Jurkat, Clone E6-1 (cell line): Measurements from ENCODE around the gene TNFAIP3.
"Not testable (repeated sequence)": the region's sequence is repeated elsewhere in the genome, so short reads cannot be mapped to it uniquely, and the experiment has no call there.

Experiments used
- DNase-seq: peaks from one replicate; pipeline ENCODE4 v3.0.0-alpha.2; 2011; ENCODE audit warnings: low read depth, low spot score
- H3K4me3 ChIP-seq: 2 replicates; pipeline ENCODE4 v1.5.1; 2011; ENCODE audit warnings: mild to moderate bottlenecking, low read length, control low read depth, moderate library complexity

The TNFAIP3 gene

GRCh38 chr6:137840252-137840651 lies 26.8 kb upstream of the TNFAIP3 start:
- DNase-seq = no peak
- no peak overlapping the region for H3K4me3 ChIP-seq

DNA sequence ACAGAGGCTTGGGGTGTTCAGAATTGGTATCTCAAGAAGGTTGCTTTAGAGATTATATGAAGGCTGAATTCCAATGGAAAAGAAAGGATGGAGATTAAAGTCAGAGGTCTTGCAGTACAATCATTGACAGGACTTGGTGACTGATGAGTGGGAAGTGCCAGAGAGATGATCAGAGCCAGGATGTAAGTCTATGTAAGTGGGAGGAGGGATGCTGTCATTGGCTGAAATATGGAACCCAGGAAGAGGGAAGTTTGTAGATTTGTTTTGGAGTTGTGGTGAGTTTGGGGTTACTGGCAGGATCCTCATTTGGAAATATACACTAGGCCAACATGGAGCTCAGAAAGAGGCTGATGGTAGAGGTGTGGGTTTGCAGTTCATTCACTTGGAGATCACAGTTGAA lies 23.8 kb upstream of the TNFAIP3 start:
- no peak overlapping the region for H3K4me3 ChIP-seq
- DNase-seq = no peak

DNA sequence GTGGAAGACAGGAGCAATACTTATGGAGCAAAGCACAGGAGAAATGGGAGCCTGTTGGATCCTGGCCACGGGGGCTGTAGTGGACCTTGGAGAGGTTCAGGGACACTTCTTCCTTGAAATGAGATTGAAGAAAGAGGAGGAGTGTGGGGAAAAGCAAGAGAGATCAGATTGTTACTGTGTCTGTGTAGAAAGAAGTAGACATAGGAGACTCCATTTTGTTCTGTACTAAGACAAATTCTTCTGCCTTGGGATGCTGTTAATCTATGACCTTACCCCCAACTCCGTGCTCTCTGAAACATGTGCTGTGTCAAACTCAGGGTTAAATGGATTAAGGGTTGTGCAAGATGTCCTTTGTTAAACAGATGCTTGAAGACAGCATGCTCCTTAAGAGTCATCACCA lies 22.7 kb upstream of the TNFAIP3 start:
- not testable (repeated sequence) for DNase-seq, H3K4me3 ChIP-seq

GRCh38 chr6:137844773-137845172 lies 22.3 kb upstream of the TNFAIP3 start:
- DNase-seq, H3K4me3 ChIP-seq: not testable (repeated sequence)

DNA sequence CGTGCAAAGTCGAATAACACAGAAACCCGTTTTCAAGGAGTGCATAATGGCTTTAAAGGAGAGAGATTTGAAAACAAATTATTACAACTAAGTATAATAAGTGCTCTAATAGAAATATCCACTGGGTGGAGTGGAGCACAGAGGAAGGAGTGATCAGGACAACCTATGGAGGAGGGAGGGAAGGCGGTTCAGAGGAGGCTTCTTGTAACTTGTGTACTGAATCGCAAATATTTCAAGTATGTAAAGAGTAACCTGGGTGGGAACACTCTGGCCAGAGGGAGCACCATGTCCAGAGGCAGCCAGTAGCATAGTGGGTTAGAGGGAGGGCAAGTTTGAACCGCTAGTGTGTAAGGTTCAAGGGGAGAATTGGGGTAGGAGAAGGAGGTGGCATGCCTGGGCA lies 21.6 kb upstream of the TNFAIP3 start:
- DNase-seq = no peak
- no peak overlapping the region for H3K4me3 ChIP-seq

DNA sequence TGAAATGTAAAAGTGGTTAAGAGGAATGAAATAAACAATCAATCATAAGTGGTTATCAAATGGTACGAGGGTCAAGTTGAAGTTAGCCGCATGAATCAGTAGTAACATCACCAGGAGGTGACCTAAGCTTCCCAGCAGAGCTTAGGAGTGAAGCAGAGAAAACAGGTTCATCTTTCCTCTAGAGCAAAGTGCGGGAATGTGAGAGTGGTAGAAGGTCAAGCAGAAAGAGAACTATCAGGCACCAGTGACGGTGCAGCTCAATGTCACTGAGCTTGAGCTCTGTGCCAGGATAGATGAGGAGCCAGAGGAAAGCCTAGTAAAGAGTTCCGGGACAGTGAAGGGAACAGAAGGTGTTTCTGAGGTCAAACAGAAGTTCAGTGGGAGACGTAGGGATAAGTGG lies 20.8 kb upstream of the TNFAIP3 start:
- no peak overlapping the region for H3K4me3 ChIP-seq
- no peak for DNase-seq

DNA sequence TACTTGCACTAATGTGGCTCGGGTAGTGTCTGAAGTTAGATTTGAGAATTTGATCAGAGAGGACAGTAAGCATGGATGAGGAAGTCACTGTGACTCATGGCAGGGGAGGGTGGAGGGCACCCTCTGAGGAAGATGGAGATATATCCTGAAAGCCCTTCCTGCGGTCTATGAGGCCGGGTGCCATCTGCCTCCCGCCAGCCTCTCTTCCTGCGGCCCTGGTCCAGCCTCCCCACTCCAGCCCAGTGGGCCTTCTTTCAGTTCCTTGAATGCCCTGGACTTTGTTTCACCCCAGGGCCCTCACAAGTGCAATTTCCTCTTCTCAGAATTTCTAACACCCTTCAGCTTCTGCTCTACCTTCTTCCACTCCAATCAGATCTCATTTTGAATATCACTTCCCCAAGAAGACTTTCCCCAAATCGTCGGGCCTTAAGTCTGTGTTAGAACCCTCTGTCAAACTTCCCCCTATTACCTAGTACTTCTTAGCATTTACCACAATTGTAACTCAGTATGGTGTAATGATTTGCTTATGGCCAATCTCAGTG lies 20.2 kb upstream of the TNFAIP3 start:
- no peak for DNase-seq

DNA sequence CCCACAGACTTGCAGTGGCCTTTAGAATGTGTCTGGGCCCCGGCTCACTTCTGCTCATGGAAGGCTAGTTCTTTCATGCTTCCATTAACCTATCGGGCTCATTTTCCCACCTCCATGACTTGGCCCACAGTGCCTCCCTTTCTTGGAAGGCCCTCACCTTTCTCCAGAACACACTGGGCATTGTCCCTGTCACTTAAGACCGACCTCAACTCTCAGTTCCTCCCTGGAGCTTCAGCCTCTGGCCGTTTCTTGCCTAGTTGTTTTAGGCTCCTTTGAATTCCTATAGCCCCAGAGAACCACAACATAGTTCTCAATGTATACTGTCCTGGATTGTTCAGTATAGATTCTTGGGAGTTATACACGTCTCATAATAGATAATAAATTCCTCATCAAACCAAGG lies 19.3 kb upstream of the TNFAIP3 start:
- DNase-seq = no peak
- H3K4me3 ChIP-seq = no peak overlapping the region

More for the DNA sequence above, 20.2 kb upstream of the TNFAIP3 start:
- no peak overlapping the region for H3K4me3 ChIP-seq

DNA sequence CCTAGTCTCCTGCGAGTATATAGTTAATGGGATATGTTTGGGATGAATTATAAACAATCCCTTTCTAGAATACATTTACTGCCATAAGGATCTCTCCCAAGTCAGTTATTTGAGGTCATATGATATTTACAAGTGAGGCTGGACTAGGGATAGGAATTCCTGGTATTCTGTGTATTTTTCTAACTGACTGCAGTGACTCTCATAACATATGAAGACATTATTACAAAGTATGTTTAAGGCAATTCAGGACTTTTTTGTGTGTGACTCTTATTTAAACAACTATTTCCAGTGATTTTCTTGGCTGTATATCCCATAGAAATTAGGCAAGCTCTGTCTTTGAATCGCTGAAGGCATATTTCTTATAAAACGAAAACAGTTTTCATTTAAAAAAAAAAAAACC lies 18.4 kb upstream of the TNFAIP3 start:
- DNase-seq = no peak
- H3K4me3 ChIP-seq = no peak overlapping the region

DNA sequence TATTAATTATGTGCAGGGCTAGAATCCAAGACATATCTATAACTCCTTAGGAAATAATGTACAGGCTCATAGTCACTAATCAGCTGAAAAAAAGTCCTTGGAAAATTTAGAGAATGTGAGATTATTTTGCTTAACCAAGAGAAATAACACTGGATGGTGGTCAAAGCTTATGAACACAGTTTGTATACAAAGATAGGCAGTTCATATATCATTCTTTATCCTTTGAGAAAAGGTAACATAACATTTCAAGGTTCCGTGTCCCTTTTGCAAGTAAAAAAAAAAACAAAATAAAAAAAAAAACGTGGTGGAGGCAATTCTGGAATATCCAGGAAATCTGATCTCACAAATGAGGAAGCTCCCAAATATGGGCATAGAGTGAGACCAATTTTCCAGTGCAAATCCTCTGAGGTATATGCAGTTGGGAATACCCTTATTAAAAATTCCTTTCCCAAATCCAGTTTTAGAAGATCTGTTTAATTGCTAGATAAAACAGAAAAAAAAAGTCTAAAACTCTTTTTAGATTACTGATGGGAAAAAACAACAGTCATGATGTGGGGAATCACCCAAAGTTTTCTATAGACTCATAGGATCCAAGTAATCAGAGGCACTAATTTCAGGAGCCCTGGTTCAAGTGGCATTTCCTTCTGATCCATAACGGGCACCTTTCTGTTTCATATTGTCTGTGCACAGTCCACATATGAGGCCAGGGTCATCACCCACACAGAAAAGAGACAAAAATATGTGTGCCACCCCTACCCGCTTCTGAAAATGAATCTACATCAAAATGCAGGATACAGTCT lies 17.7 kb upstream of the TNFAIP3 start:
- DNase-seq = no peak
- no peak overlapping the region for H3K4me3 ChIP-seq

DNA sequence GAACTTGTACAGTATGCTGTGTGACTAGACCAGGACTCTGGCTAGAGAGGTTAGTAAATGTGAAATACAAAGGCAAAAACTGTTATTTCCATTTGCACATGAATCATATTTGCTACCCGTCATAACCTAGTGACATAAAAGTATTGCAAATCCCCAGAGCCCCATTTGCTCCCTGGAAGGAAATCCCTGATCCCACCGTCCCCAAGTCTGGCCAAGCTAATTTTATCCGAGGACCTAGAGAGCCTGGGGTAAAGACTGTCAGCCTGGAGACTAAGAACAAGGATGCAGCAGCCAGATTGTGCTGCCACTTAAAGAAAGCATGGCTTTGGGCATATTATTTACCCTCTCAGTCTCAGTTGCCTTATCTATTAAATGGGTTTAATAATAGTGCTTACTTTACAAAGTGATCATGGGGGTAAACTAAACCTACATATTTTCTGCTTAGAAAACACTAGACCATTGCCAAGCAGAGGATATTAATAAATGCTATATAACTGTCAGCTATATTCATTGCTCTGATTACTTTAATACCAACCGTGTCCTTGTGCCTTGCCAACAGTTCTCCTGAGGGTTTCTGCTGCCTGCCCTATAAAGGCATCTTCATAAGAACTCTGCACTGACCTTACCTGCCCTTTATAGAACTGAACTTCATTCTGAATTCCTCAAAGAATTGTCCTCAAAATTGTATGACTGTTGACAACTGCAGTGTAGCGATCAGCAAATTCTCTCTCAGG lies 16.9 kb upstream of the TNFAIP3 start:
- no peak for DNase-seq
- no peak overlapping the region for H3K4me3 ChIP-seq

DNA sequence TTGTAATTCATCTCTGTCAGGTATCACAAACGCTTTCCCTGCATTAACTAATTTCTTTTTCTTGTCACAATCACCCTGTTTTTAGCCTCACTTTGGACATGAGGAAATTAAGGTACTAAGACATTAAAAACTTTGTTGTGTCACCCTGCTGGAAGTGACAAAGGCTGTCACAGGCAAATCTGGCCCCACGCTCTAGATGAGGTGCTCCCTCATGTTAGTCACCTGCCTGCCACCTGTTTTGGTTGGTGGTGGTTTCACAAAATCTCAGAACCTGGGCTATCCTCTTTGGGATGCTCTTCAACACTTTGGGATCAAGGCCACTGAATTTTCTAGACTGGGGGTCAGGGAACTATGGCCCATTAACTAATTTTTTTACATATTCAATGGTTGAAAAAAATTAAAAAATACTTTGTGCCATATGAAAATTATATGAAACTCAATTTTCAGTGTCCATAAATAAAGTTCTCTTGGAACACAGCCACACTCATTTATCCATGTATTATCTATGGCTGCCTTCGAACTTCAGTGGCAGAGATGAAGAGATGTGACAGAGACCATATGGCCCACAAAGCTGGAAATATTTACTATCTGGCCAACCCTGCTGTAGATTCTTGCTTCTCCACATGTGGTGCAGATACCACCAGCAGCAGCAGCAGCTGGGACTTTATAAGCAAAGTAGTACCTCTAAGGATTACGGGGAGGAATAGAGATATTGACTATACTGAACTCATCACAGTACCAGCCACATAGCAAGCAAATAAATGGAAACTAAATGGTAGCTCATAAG lies 16.1 kb upstream of the TNFAIP3 start:
- DNase-seq = no peak
- H3K4me3 ChIP-seq = no peak overlapping the region

GRCh38 chr6:137851669-137852068 lies 15.4 kb upstream of the TNFAIP3 start:
- DNase-seq = no peak
- H3K4me3 ChIP-seq = no peak overlapping the region

DNA sequence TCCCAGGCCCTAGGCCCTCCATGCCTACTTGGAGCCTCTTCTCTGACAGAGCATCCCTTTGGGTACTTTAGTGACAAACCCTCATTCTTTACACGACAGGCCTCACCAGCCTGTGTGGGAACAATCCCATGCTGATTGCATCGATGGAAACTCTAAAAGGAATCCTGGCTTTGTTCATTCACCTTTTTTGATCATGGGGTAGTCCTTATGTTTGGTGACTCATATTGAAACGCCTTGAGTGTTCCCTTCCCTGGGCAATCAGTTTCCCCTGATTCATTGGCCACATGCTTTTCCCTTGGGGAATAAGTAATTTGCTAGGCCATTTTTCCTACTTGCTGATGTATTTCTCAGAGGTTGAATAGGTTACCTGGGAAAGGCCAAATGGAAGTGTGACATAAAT lies 14.7 kb upstream of the TNFAIP3 start:
- H3K4me3 ChIP-seq = no peak overlapping the region
- DNase-seq = no peak

- no peak overlapping the region for H3K4me3 ChIP-seq
These were observed 14.2 kb upstream of the TNFAIP3 start for GRCh38 chr6:137852811-137853210.

DNA sequence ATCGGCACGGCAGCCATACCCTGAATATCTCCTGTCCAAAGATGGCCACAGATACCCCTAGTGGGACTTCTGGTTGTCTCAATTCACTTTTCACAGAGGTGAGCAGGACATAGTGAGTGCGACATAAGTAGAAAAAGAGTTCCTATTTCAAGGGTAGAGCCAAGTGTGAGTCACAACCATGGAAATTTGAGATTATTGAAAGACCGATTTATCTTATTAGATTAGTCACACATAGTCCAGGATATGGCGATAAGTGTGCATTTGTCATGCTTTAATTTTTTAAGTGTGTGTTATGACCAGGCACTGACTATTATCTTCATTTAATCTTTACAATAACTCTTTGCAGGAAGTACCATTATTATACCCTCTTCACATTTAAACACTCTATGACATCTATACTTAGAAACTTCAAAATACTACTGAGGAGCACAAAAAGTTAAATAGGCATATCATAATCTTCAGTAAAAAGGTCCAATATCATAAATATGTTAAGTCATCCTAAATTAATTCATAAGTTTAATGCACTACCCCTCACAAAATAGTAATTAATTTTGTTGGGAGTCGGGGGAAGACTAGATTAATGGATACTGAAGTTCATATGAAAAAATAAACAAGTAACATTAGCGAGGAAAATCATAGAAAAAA lies 13.4 kb upstream of the TNFAIP3 start:
- H3K4me3 ChIP-seq = no peak overlapping the region
- no peak for DNase-seq

More at GRCh38 chr6:137852811-137853210, 14.2 kb upstream of the TNFAIP3 start:
- DNase-seq = no peak

DNA sequence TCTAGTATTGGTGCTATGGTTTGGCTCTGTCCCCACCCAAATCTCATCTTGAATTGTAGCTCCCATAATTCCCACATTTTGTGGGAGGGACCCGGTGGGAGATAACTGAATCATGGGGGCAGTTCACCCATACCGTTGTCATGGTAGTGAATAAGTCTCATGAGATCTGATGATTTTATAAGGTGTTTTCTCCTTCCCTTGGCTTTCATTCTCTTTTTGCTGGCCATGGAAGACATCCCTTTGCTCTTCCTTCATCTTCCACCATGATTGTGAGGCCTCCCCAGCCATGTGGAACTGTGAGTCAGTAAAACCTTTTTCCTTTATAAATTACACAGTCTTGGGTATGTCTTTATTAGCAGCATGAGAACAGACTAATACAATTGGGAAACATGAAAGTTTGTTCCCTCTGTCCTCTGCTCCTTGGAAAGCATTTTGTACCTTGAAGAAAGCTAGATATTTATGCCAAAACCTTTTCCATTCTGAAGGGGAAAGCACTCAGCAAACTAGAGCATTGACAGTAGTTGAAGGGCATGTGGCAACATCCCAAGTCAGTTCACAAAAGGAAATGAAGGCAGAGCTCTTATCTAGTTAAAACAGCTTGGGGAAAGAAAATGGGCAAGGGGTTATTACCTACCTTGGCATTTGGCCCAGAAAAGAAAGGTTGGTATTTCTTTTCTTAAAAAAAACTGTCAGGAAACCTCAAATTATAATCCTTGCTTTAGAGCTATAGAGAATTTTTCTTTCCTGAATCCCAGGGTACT lies 10.7 kb upstream of the TNFAIP3 start:
- peak; percentile 84 for DNase-seq
- no peak overlapping the region for H3K4me3 ChIP-seq

GRCh38 chr6:137859025-137859424 lies 8.0 kb upstream of the TNFAIP3 start:
- H3K4me3 ChIP-seq = no peak overlapping the region
- DNase-seq = no peak
